HepG2 (cell line): ENCODE data around the gene LYSMD3. TPM values are rescaled to one million over a fixed set of nuclear protein-coding genes. Genes with fewer than 3 reads are reported as not detected.
A peak's percentile ranks its signal among the peaks of the same experiment; 100 is the strongest.

Experiments
- ATAC-seq: fragments of 200-7000 bp; cut with Tn5 transposase; 3 replicates; pipeline ENCODE4 v1.9.1; 2020; ENCODE audit warnings: mild to moderate bottlenecking, moderate library complexity
- BruUV-seq: library from RNA; stranded (reverse); fragments of 400-500 nt; replicated peaks from 2 replicates; lab custom pipeline; 2021; lab: Mats Ljungman, UMichigan
- CTCF ChIA-PET: fragments of 300-600 bp; formaldehyde crosslinking; extraction: SDS; loops from one replicate; lab custom pipeline; 2021; ENCODE audit warnings: low total read pairs, inconsistent platforms, low intra/inter-chr PET ratio; lab: Yijun Ruan, JAX
- POLR2A ChIA-PET: fragments of 350-600 bp; sonication (Branson Sonifier 250); formaldehyde crosslinking; loops from one replicate; lab custom pipeline; 2020; ENCODE audit warnings: antibody characterized with exemption, inconsistent platforms; lab: Yijun Ruan, JAX
- DNase-seq: peaks from one replicate; pipeline ENCODE4 v3.0.0-alpha.2; 2015; ENCODE audit warnings: low spot score
- FAIRE-seq: peaks from 3 replicates; lab custom pipeline; 2011; peaks lifted over from hg19 to GRCh38; lab: Jason Lieb, UNC
- H2AFZ ChIP-seq: one replicate; pipeline ENCODE4 v1.6.1; 2011; ENCODE audit warnings: low read length, inconsistent platforms
- H3K27ac ChIP-seq: fragments of 300-600 bp; 3 replicates; pipeline ENCODE4 v1.8.0; 2011; ENCODE audit warnings: mixed run types, mild to moderate bottlenecking, mixed read lengths, low read length, inconsistent platforms; ENCODE audit not compliant: insufficient read depth; ENCODE audit errors: extremely low read length
- H3K27me3 ChIP-seq, 2 experiments: fragments of 200-600 bp in 1 of 2; 2 replicates in 1 of 2; 3 replicates in 1 of 2; pipeline versions ENCODE4 v1.6.0 to v1.8.0; 2011; ENCODE audit warnings: low read length in 2 of 2, mild to moderate bottlenecking in 2 of 2, moderate library complexity in 2 of 2, inconsistent platforms in 1 of 2; ENCODE audit not compliant: insufficient read depth in 2 of 2, control insufficient read depth in 1 of 2
- H3K36me3 ChIP-seq, 2 experiments: fragments of 200-600 bp in 1 of 2; replicated peaks in 1 of 2; 2 replicates in 1 of 2; 3 replicates in 1 of 2; pipeline versions ENCODE4 v1.5.1 to v1.8.0; 2011; ENCODE audit warnings: low read length in 2 of 2, inconsistent platforms in 1 of 2; ENCODE audit not compliant: insufficient read depth in 2 of 2, control insufficient read depth in 1 of 2
- H3K4me1 ChIP-seq: 2 replicates; pipeline ENCODE4 v1.5.1; 2012; ENCODE audit warnings: low read length, inconsistent platforms; ENCODE audit not compliant: insufficient read depth
- H3K4me2 ChIP-seq: 2 replicates; pipeline ENCODE4 v1.6.0; 2011; ENCODE audit warnings: low read depth, low read length, inconsistent platforms
- H3K4me3 ChIP-seq, 3 experiments: fragments of 200-600 bp in 1 of 3; sonication (generic), shearing (Covaris generic) in 1 of 3; replicated peaks in 1 of 3; 2 replicates each; pipeline ENCODE4 v1.5.1; 2011 to 2016; ENCODE audit warnings: low read length in 3 of 3, inconsistent platforms in 2 of 3, low read depth in 2 of 3, mild to moderate bottlenecking in 2 of 3, control low read depth in 1 of 3, mixed read lengths in 1 of 3; ENCODE audit not compliant: insufficient read depth in 1 of 3
- H3K79me2 ChIP-seq: one replicate; pipeline ENCODE4 v1.6.1; 2011; ENCODE audit warnings: low read length, inconsistent platforms; ENCODE audit not compliant: insufficient read depth
- H3K9ac ChIP-seq: 2 replicates; pipeline ENCODE4 v1.6.0; 2011; ENCODE audit warnings: mild to moderate bottlenecking, low read depth, low read length, inconsistent platforms; ENCODE audit not compliant: insufficient read depth
- H3K9me3 ChIP-seq: 2 replicates; pipeline ENCODE4 v1.5.1; 2012; ENCODE audit warnings: mild to moderate bottlenecking, low read length
- H4K20me1 ChIP-seq: 2 replicates; pipeline ENCODE4 v1.6.0; 2011; ENCODE audit warnings: inconsistent platforms, mild to moderate bottlenecking, low read length, moderate library complexity; ENCODE audit not compliant: insufficient read depth
- JDP2 ChIP-seq: sonication (generic); formaldehyde crosslinking; IDR thresholded peaks from 2 replicates; pipeline ENCODE4 v1.8.1; 2022; ENCODE audit warnings: missing genetic modification reagents, borderline replicate concordance
- KLF12 ChIP-seq: sonication (generic); formaldehyde crosslinking; IDR thresholded peaks from 2 replicates; pipeline ENCODE4 v1.4.0; 2020; ENCODE audit warnings: missing genetic modification reagents, borderline replicate concordance
- RXRB ChIP-seq: IDR thresholded peaks from 2 replicates; pipeline ENCODE4 v1.6.1; 2016; ENCODE audit warnings: borderline replicate concordance, missing genetic modification reagents, missing compliant biosample characterization
- SYNCRIP ChIP-seq: fragments of 200-400 bp; formaldehyde crosslinking; IDR thresholded peaks from 2 replicates; pipeline ENCODE4 v1.6.1; 2018; ENCODE audit warnings: mild to moderate bottlenecking, low read depth, low read length; ENCODE audit not compliant: insufficient read depth
- TBX3 ChIP-seq: fragments of 450-650 bp; IDR thresholded peaks from 2 replicates; pipeline ENCODE4 v1.6.1; 2017; ENCODE audit warnings: antibody characterized with exemption, mild to moderate bottlenecking, inconsistent platforms, borderline replicate concordance
- TSC22D2 ChIP-seq: sonication (generic); formaldehyde crosslinking; IDR thresholded peaks from 2 replicates; pipeline ENCODE4 v1.5.1; 2020; ENCODE audit warnings: missing genetic modification reagents, mild to moderate bottlenecking, borderline replicate concordance
- XBP1 ChIP-seq: sonication (generic); formaldehyde crosslinking; IDR thresholded peaks from 2 replicates; pipeline ENCODE4 v1.5.0; 2020; ENCODE audit warnings: missing genetic modification reagents
- ZBTB21 ChIP-seq: sonication (generic); formaldehyde crosslinking; IDR thresholded peaks from 2 replicates; pipeline ENCODE4 v1.4.0; 2020; ENCODE audit warnings: missing genetic modification reagents
- ZNF20 ChIP-seq: sonication (generic); formaldehyde crosslinking; IDR thresholded peaks from 2 replicates; pipeline ENCODE4 v1.4.0; 2020; ENCODE audit warnings: mild to moderate bottlenecking, moderate library complexity, missing genetic modification reagents
- ZNF260 ChIP-seq: sonication (generic); formaldehyde crosslinking; IDR thresholded peaks from 2 replicates; pipeline ENCODE4 v1.4.0; 2020; ENCODE audit warnings: missing genetic modification reagents, low read depth, mild to moderate bottlenecking, borderline replicate concordance
- ZNF7 ChIP-seq: IDR thresholded peaks from 2 replicates; pipeline ENCODE4 v1.6.1; 2016; ENCODE audit warnings: missing biosample characterization, missing genetic modification reagents
- ZNF781 ChIP-seq: sonication (generic); formaldehyde crosslinking; IDR thresholded peaks from 2 replicates; pipeline ENCODE4 v1.5.1; 2020; ENCODE audit warnings: borderline replicate concordance, mild to moderate bottlenecking, missing genetic modification reagents; ENCODE audit errors: not compliant biosample characterization
- ZSCAN29 ChIP-seq: sonication (generic); formaldehyde crosslinking; conservative IDR thresholded peaks from 2 replicates; pipeline ENCODE4 v1.4.0; 2020; ENCODE audit warnings: mild to moderate bottlenecking, missing genetic modification reagents
- WGBS: methylation state at CpG from one replicate; pipeline ENCODE4 v1.1.6; 2017; ENCODE audit warnings: low lambda C conversion rate; 5-methylcytosine and 5-hydroxymethylcytosine counted together
- in situ Hi-C: cut with HindIII; loops from 2 replicates; pipeline ENCODE4 v1.10.0; 2017; ENCODE audit warnings: low pct_unique_long_range_greater_than_20kb; ENCODE audit not compliant: extremely low pct_ligation_motif_present
- intact Hi-C: fragments of 100-400 bp; cut with micrococcal nuclease; formaldehyde crosslinking; loops from one replicate; pipeline ENCODE4 v1.10.0; 2022; ENCODE audit not compliant: unreplicated experiment
- polyA plus RNA-seq, 8 experiments: library from polyadenylated mRNA; depleted of rRNA in 3 of 8; stranded (reverse) in 7 of 8; unstranded in 1 of 8; fragments of >200 nt; fragmentation: Illumina TruSeq in 4 of 8; extraction: Trizol in 4 of 8; gene quantifications; 2 replicates each; pipeline versions ENCODE4 v1.2.1 to v1.2.3, GENCODE V29; 2011 to 2016; ENCODE audit warnings: low read depth in 4 of 8, missing spikeins in 1 of 8, mixed read lengths in 1 of 8; ENCODE audit not compliant: insufficient read depth in 1 of 8
- total RNA-seq, 5 experiments: library from RNA; depleted of rRNA; stranded (reverse); fragments of >200 nt; fragmentation: Illumina TruSeq; extraction: Trizol; gene quantifications; 2 replicates each; pipeline ENCODE4 v1.2.3, GENCODE V29; 2016; ENCODE audit warnings: low read depth in 1 of 5

The LYSMD3 gene
- total and polyA plus RNA-seq, 2 of the 13 experiments (the other 11 are each of a cell fraction or from before 2014, with no cell fraction given), result 9.1 to 13.8 TPM

GRCh38 chr5:90557871-90558270 is 28.5 kb upstream of the LYSMD3 start:
- no peaks in the 10 kb centered on the region for H4K20me1 ChIP-seq
- H3K9me3 ChIP-seq, result no peaks in the 10 kb centered on the region
- TF ChIP-seq ZNF20 (CRISPR knock-in tag), result no peak
- no peak for TF ChIP-seq ZNF7
- no peak for TF ChIP-seq XBP1 (CRISPR knock-in tag)
- TF ChIP-seq ZNF260, result no peak
- TF ChIP-seq TSC22D2 (CRISPR knock-in tag), result no peak
- no peak for TF ChIP-seq RXRB (CRISPR knock-in tag)
- TF ChIP-seq, all 625 proteins: peak for 0
- no peak overlapping the region for H3K9ac ChIP-seq
- no peak overlapping the region for H3K27ac ChIP-seq
- peaks cover 2 to 28% of the 10 kb centered on the region in 2 experiments; a peak in 3 of 5 replicates for H3K27me3 ChIP-seq
- H3K79me2 ChIP-seq, result no peaks in the 10 kb centered on the region
- no TSS peak for BruUV-seq
- 20% methylated on average over 3 of the region's 3 CpGs for WGBS
- H3K4me3 ChIP-seq, result no peak overlapping the region
- in situ Hi-C loops (no loop called here), intact Hi-C loops (no loop called here)
- no peak overlapping the region for H2AFZ ChIP-seq
- peak overlapping the region; percentile 45 for H3K4me2 ChIP-seq
- no peak for ATAC-seq
- no peaks in the 10 kb centered on the region for H3K4me1 ChIP-seq
- no peaks in the 10 kb centered on the region for H3K36me3 ChIP-seq
- ChIA-PET POLR2A (no interaction called here), CTCF (no interaction called here)
- no peak for DNase-seq
- no peak for FAIRE-seq

- TF ChIP-seq ZNF781 (CRISPR knock-in tag) (no peak), JDP2 (CRISPR knock-in tag) (no peak), ZSCAN29 (no peak), SYNCRIP (no peak), ZBTB21 (CRISPR knock-in tag) (no peak), TBX3 (no peak), KLF12 (CRISPR knock-in tag) (no peak)
- no peak for ATAC-seq
- ChIA-PET CTCF (no interaction called here), POLR2A (no interaction called here)
- no TSS peak for BruUV-seq
- Histone ChIP-seq H2AFZ (no peak overlapping the region), H3K9ac (no peak overlapping the region), H4K20me1 (no peaks in the 10 kb centered on the region), H3K4me3 (no peak overlapping the region), H3K27ac (no peak overlapping the region), H3K9me3 (no peaks in the 10 kb centered on the region), H3K79me2 (no peaks in the 10 kb centered on the region), H3K4me2 (no peak overlapping the region), H3K27me3 (peaks cover 2 to 27% of the 10 kb centered on the region in 2 experiments; a peak in 3 of 5 replicates), H3K36me3 (no peaks in the 10 kb centered on the region), H3K4me1 (no peaks in the 10 kb centered on the region)
- WGBS, result 14% methylated on average over 9 of the region's 9 CpGs
- intact Hi-C loops (no loop called here), in situ Hi-C loops (no loop called here)
- DNase-seq, result no peak
- no peak for FAIRE-seq
Measured at GRCh38 chr5:90557391-90557790, 28.0 kb upstream of the LYSMD3 start.
